ENCODE results near the gene ACTR2. TPM values are rescaled to one million over a fixed set of nuclear protein-coding genes. Genes with fewer than 3 reads are reported as not detected.

Gene ACTR2
- total RNA-seq, 2 donors from 2014 or later = 254 to 256 TPM

GRCh38 chr2:65193446-65193845, 34.2 kb upstream of the ACTR2 start:
- Mint-ChIP-seq H3K4me3 (no peak overlapping the region), H3K36me3 (ENCODE audit: low read depth) (no peaks in the 10 kb centered on the region), H3K27me3 (ENCODE audit: insufficient read depth) (peaks cover 11% of the 10 kb centered on the region), H3K9me3 (no peaks in the 10 kb centered on the region), H3K4me1 (peaks cover 6% of the 10 kb centered on the region), H3K27ac (no peak overlapping the region)
- WGBS, 2 experiments (ENCODE audit: insufficient coverage in 1 of 2, insufficient read length in 1 of 2) = 91 to 93% methylated on average over 4 to 8 of the region's 8 CpGs
- no peaks in the 10 kb centered on the region for H3K36me3 ChIP-seq (ENCODE audit: control insufficient read depth, insufficient read depth, low read length)
- no peaks in the 10 kb centered on the region for H3K27me3 ChIP-seq (ENCODE audit: control insufficient read depth, insufficient read depth, low read length, poor library complexity, severe bottlenecking)
- no peak overlapping the region for H3K9ac ChIP-seq (ENCODE audit: extremely low read depth, low read length, poor library complexity, severe bottlenecking)
- no peak for DNase-seq
- H3K4me3 ChIP-seq (ENCODE audit: low read length) = no peak overlapping the region
- TF ChIP-seq CTCF (conservative IDR thresholded peaks at IDR 0.05) = no peak
- no peaks in the 10 kb centered on the region for H3K4me1 ChIP-seq (ENCODE audit: control insufficient read depth, insufficient read depth, low read length)
- H3K27ac ChIP-seq (ENCODE audit: low read depth, low read length) = no peak overlapping the region
- no peaks in the 10 kb centered on the region for H3K9me3 ChIP-seq (ENCODE audit: control insufficient read depth, low read length)

- no peak overlapping the region for H3K27ac Mint-ChIP-seq
- WGBS, 2 experiments (ENCODE audit: insufficient coverage in 1 of 2, insufficient read length in 1 of 2) = 87 to 95% methylated on average over 2 of the region's 2 CpGs
- no peak overlapping the region for H3K9ac ChIP-seq (ENCODE audit: extremely low read depth, low read length, poor library complexity, severe bottlenecking)
- no peaks in the 10 kb centered on the region for H3K9me3 Mint-ChIP-seq
- no peaks in the 10 kb centered on the region for H3K4me1 ChIP-seq (ENCODE audit: control insufficient read depth, insufficient read depth, low read length)
- H3K36me3 Mint-ChIP-seq (ENCODE audit: low read depth) = no peaks in the 10 kb centered on the region
- H3K4me3 ChIP-seq (ENCODE audit: low read length) = no peak overlapping the region
- peaks cover 12% of the 10 kb centered on the region for H3K27me3 Mint-ChIP-seq (ENCODE audit: insufficient read depth)
- peaks cover 6% of the 10 kb centered on the region for H3K4me1 Mint-ChIP-seq
- no peak for TF ChIP-seq CTCF (conservative IDR thresholded peaks at IDR 0.05)
- no peak overlapping the region for H3K4me3 Mint-ChIP-seq
- no peaks in the 10 kb centered on the region for H3K27me3 ChIP-seq (ENCODE audit: control insufficient read depth, insufficient read depth, low read length, poor library complexity, severe bottlenecking)
- no peak overlapping the region for H3K27ac ChIP-seq (ENCODE audit: low read depth, low read length)
- H3K36me3 ChIP-seq (ENCODE audit: control insufficient read depth, insufficient read depth, low read length) = no peaks in the 10 kb centered on the region
- DNase-seq = no peak
- no peaks in the 10 kb centered on the region for H3K9me3 ChIP-seq (ENCODE audit: control insufficient read depth, low read length)
These were observed 28.9 kb upstream of the ACTR2 start for GRCh38 chr2:65198737-65199136.

- Histone ChIP-seq H3K4me3 (ENCODE audit: low read length) (no peak overlapping the region), H3K9me3 (ENCODE audit: control insufficient read depth, low read length) (no peaks in the 10 kb centered on the region), H3K27me3 (ENCODE audit: control insufficient read depth, insufficient read depth, low read length, poor library complexity, severe bottlenecking) (no peaks in the 10 kb centered on the region), H3K36me3 (ENCODE audit: control insufficient read depth, insufficient read depth, low read length) (no peaks in the 10 kb centered on the region), H3K9ac (ENCODE audit: extremely low read depth, low read length, poor library complexity, severe bottlenecking) (no peak overlapping the region), H3K27ac (ENCODE audit: low read depth, low read length) (no peak overlapping the region), H3K4me1 (ENCODE audit: control insufficient read depth, insufficient read depth, low read length) (no peaks in the 10 kb centered on the region)
- Mint-ChIP-seq H3K27me3 (ENCODE audit: insufficient read depth) (peaks cover 14% of the 10 kb centered on the region), H3K4me3 (no peak overlapping the region), H3K27ac (no peak overlapping the region), H3K36me3 (ENCODE audit: low read depth) (no peaks in the 10 kb centered on the region), H3K9me3 (no peaks in the 10 kb centered on the region), H3K4me1 (peaks cover 6% of the 10 kb centered on the region)
- 91 to 100% methylated on average over 1 to 2 of the region's 2 CpGs for WGBS, 2 experiments (ENCODE audit: insufficient coverage in 1 of 2, insufficient read length in 1 of 2)
- DNase-seq = no peak
- TF ChIP-seq CTCF (conservative IDR thresholded peaks at IDR 0.05) = no peak
These were observed 28.5 kb upstream of the ACTR2 start for GRCh38 chr2:65199166-65199565.
